ENCODE data around the gene GRM5.

Gene GRM5

GRCh38 chr11:88770475-88771079, 295.2 kb downstream of the GRM5 start:
- DNase-seq (ENCODE audit: insufficient read length, low spot score): no peak
- FAIRE-seq: no peak

GRCh38 chr11:88744140-88744539, 321.6 kb downstream of the GRM5 start:
- no peak for FAIRE-seq
- no peak for DNase-seq (ENCODE audit: insufficient read length, low spot score)

GRCh38 chr11:88739524-88739923, 326.3 kb downstream of the GRM5 start:
- FAIRE-seq (no peak), DNase-seq (ENCODE audit: insufficient read length, low spot score) (no peak)

- DNase-seq (ENCODE audit: insufficient read length, low spot score) (no peak), FAIRE-seq (no peak)
Measured at GRCh38 chr11:88709567-88709966, 356.2 kb downstream of the GRM5 start.

GRCh38 chr11:88704485-88704884, 361.3 kb downstream of the GRM5 start:
- FAIRE-seq (no peak), DNase-seq (ENCODE audit: insufficient read length, low spot score) (no peak)

- FAIRE-seq (no peak), DNase-seq (ENCODE audit: insufficient read length, low spot score) (no peak)
Measured at GRCh38 chr11:88701816-88702215, 364.0 kb downstream of the GRM5 start.

GRCh38 chr11:88697139-88697538, 368.6 kb downstream of the GRM5 start:
- no peak for DNase-seq (ENCODE audit: insufficient read length, low spot score)
- no peak for FAIRE-seq

- FAIRE-seq: no peak
- no peak for DNase-seq (ENCODE audit: insufficient read length, low spot score)
Measured at GRCh38 chr11:88695689-88696414, 369.9 kb downstream of the GRM5 start.

GRCh38 chr11:88692306-88693086, 373.3 kb downstream of the GRM5 start:
- FAIRE-seq (no peak), DNase-seq (ENCODE audit: insufficient read length, low spot score) (no peak)

GRCh38 chr11:88689548-88690240, 376.1 kb downstream of the GRM5 start:
- DNase-seq (ENCODE audit: insufficient read length, low spot score): no peak
- FAIRE-seq: no peak

- DNase-seq (ENCODE audit: insufficient read length, low spot score): no peak
- FAIRE-seq: no peak
Measured at GRCh38 chr11:88683024-88683423, 382.8 kb downstream of the GRM5 start.

- FAIRE-seq (no peak), DNase-seq (ENCODE audit: insufficient read length, low spot score) (no peak)
Measured at GRCh38 chr11:88680806-88681205, 385.0 kb downstream of the GRM5 start.

- FAIRE-seq: no peak
- no peak for DNase-seq (ENCODE audit: insufficient read length, low spot score)
Measured at GRCh38 chr11:88666364-88666763, 399.4 kb downstream of the GRM5 start.

- FAIRE-seq (no peak), DNase-seq (ENCODE audit: insufficient read length, low spot score) (no peak)
Measured at GRCh38 chr11:88657076-88657738, 408.6 kb downstream of the GRM5 start.

- FAIRE-seq (no peak), DNase-seq (ENCODE audit: insufficient read length, low spot score) (no peak)
Measured at GRCh38 chr11:88656283-88656682, 409.5 kb downstream of the GRM5 start.

- no peak for DNase-seq (ENCODE audit: insufficient read length, low spot score)
- FAIRE-seq: no peak
Measured at GRCh38 chr11:88655656-88656055, 410.1 kb downstream of the GRM5 start.

- DNase-seq (ENCODE audit: insufficient read length, low spot score) (no peak), FAIRE-seq (no peak)
Measured at GRCh38 chr11:88655196-88655595, 410.6 kb downstream of the GRM5 start.

- DNase-seq (ENCODE audit: insufficient read length, low spot score) (no peak), FAIRE-seq (no peak)
Measured at GRCh38 chr11:88651556-88651955, 414.2 kb downstream of the GRM5 start.

GRCh38 chr11:88644724-88645123, 421.1 kb downstream of the GRM5 start:
- no peak for FAIRE-seq
- no peak for DNase-seq (ENCODE audit: insufficient read length, low spot score)

GRCh38 chr11:88632163-88632562, 433.6 kb downstream of the GRM5 start:
- DNase-seq (ENCODE audit: insufficient read length, low spot score): no peak
- FAIRE-seq: no peak

- DNase-seq (ENCODE audit: insufficient read length, low spot score) (no peak), FAIRE-seq (no peak)
Measured at GRCh38 chr11:88631497-88631896, 434.3 kb downstream of the GRM5 start.

Measured in GM19239 (cell line).